Cardiac fibroblast (primary cell): ENCODE results near the gene DHRS12.
A peak's percentile ranks its signal among the peaks of the same experiment; 100 is the strongest.

ENCODE experiments used
- DNase-seq, 2 donors: peaks; one replicate each; pipeline versions ENCODE4 v3.0.0 to v3.0.0-alpha.2; 2010; ENCODE audit warnings: low read depth in 2 of 2
- H3K4me3 ChIP-seq, 2 donors: replicated peaks in 1 of 2; 1 replicate in 1 of 2; 2 replicates in 1 of 2; pipeline ENCODE4 v1.5.1; 2011; ENCODE audit warnings: low read depth in 2 of 2, low read length in 2 of 2, mild to moderate bottlenecking in 2 of 2, moderate library complexity in 1 of 2
- TF ChIP-seq, protein P1 (sequence below): IDR thresholded peaks from one replicate; pipeline ENCODE4 v1.5.1; 2011; ENCODE audit warnings: low read depth, mild to moderate bottlenecking, low read length, inconsistent platforms

Gene DHRS12

DNA sequence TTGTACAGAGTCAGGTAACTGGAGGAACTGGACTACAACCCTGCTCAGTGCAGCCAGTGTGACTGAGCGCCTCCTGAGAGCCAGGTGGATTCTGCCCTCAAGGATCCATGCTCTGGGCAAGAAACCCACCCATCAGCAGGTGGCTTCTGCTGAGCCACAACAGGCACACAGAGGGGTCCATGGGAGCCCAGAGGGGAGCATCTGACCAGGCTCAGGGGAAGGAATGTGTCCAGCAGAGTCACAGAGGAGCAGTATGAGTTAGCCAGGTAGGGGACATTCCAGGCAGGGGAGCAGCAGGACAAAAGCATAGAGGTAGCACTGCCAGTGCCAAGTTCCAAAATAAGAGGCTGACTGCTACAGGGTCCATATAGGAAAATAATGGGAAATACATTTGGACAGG lies 19.9 kb downstream of the DHRS12 start:
- no peak overlapping the region for H3K4me3 ChIP-seq
- no peak for DNase-seq
- TF ChIP-seq, protein P1, sequence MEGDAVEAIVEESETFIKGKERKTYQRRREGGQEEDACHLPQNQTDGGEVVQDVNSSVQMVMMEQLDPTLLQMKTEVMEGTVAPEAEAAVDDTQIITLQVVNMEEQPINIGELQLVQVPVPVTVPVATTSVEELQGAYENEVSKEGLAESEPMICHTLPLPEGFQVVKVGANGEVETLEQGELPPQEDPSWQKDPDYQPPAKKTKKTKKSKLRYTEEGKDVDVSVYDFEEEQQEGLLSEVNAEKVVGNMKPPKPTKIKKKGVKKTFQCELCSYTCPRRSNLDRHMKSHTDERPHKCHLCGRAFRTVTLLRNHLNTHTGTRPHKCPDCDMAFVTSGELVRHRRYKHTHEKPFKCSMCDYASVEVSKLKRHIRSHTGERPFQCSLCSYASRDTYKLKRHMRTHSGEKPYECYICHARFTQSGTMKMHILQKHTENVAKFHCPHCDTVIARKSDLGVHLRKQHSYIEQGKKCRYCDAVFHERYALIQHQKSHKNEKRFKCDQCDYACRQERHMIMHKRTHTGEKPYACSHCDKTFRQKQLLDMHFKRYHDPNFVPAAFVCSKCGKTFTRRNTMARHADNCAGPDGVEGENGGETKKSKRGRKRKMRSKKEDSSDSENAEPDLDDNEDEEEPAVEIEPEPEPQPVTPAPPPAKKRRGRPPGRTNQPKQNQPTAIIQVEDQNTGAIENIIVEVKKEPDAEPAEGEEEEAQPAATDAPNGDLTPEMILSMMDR = no peak

DNA sequence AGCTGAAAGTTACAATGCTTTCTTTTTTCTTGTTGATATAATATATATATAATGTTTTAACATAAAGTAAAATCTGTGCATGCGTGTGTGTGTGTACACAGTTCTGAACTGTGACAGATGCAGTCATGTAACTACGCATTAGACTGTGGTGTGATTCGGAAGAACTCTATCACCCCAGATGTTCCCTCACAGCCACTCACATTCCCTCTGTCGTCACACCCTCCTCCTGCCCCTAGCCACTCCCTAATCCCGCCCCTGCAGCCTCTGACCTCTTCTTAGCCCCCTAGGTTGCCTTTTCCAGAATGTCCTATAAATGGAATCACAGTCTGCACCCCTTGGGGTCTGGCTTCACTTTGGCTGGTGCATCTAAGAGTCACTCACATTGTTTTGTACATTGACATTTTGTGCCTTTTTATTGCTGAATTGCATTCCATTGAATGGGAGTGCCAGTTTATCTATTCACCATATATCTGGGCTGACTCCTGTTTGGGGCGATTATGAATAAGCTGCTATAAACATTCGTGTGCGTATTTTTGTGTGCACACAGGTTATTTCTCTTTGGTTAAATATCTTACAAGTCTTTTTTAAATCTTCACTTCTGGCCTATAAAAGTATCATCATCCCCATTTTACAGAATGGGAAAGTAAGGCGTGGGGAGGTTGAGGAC lies 20.4 kb downstream of the DHRS12 start:
- DNase-seq = no peak
- H3K4me3 ChIP-seq = no peak overlapping the region
- TF ChIP-seq, protein P1 = no peak

DNA sequence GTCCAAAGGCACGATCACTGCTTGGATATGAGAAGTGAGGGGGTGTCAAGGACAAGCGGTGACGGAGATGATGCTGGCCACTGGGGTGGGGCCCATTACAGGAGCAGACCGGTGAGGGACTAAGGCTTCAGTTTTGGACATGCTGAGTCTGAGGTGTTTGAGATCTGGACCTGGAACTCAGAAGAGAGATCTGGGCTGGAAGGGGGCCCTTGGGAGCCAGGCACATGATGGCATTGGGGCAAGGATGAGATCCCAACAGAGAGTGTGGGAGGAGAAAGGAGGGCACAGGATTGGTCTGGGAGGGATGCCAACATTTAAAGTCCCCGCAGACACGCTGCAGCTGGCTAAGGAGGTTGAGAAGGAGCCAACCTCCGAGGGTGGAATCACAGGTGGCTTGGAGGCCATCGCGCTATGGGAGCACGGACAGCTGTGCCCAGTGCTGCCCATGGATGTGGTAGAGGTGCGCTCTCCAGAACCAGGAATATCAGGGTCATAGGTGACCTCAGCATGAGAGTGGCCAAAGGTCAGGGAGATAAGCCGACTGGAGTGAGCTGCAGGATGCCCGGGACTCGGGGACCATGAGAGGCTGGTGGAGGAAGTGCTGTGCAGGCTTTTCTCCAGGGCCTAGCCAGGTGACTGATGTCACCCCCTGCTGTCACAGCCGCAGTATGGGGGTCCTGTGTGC lies 21.8 kb downstream of the DHRS12 start:
- DNase-seq = no peak
- TF ChIP-seq, protein P1 = no peak
- H3K4me3 ChIP-seq = no peak overlapping the region

DNA sequence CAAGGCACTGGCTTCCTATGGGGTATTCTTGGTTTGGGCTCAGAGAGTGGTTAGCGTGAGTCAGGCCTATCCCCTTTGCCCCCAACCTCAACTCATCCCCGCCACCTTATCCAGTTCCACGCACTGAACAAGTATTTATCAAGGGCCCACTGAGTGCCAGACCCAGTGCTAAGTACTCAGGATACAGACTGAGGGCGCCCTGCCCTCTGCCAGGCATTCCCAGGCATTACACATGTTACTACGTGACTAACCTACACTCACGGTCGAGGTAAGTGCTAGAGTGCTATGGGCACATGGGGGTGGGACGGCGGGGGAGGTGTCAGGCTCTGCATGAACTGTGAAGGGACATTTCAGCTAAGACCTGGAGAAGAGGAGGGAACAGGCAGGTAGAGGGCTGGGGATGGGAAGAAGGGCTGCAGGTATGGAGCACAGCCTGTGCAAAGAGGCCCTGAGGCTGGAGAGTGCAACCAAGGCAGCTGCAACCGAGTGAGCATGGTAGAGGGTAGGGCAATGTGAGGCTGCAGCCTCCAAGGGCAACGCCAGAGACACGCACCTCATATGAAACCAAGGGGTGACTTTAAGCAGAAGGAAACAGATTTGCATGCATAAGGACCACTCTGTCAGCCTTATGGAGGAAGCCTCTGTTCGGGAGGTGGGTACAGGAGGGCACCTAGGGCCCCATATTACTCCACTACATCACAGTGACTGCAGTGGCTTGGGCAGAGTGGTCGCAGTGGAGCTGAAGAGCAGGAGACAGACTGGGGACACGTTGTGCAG lies 22.5 kb downstream of the DHRS12 start:
- TF ChIP-seq, protein P1 = peak; percentile 31
- H3K4me3 ChIP-seq = no peak overlapping the region
- DNase-seq = peak; percentile 33 to 46

DNA sequence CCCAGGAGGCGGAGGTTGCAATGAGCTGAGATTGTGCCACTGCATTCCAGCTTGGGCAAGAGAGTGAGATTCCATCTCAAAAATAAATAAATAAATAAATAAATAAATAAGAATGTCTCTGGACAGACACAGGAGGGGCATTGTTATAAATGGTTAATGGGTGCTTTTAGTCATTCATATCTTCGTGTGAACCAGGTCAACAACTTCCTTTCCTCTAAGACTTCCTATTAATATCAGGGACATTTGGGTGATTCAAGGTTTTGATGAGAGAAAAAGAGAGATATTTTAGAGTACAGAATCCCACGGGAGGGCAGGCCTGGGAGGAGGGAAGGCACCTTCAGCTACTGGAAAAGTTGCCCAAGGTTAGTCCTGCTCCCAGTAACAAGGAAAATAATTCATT lies 23.9 kb downstream of the DHRS12 start:
- TF ChIP-seq, protein P1 = no peak
- no peak for DNase-seq

DNA sequence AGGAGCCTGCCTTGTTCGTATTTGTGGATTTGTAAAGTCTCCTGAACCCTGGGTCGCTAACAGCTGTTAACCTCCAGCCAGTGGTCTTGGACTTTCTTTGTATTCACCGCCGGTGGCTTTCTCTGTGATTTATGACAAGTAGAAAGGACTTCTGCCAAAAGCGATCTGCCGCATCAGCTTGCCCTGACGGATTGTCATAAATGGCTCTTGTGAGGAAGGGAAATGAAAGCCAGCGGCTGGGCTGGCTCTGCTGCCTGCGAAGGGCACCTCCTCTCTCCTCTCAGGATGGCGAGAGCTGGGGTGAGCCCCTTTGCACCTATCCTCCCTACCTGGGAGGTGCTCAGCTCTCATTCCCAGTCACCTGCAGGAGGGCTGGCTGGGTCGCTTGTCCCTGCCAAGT lies 25.6 kb downstream of the DHRS12 start:
- TF ChIP-seq, protein P1 = no peak
- DNase-seq = no peak
- H3K4me3 ChIP-seq = no peak overlapping the region

More for the DNA sequence above, 23.9 kb downstream of the DHRS12 start:
- no peak overlapping the region for H3K4me3 ChIP-seq
